Fibroblast of lung (primary cell): Measurements from ENCODE around the gene ZNF366. TPM values are rescaled to one million over a fixed set of nuclear protein-coding genes. Genes with fewer than 3 reads are reported as not detected.

Experiments used
- DNase-seq, 2 donors: peaks; one replicate each; pipeline versions ENCODE4 v3.0.0 to v3.0.0-alpha.2; 2010; ENCODE audit warnings: low read depth in 2 of 2
- H2AFZ ChIP-seq: 2 replicates; pipeline ENCODE4 v1.5.1; 2012; ENCODE audit warnings: low read length, control low read depth, inconsistent platforms
- H3K27ac ChIP-seq: 2 replicates; pipeline ENCODE4 v1.5.1; 2011; ENCODE audit warnings: low read length, control low read depth; ENCODE audit not compliant: insufficient read depth
- H3K27me3 ChIP-seq: 2 replicates; pipeline ENCODE4 v1.5.1; 2011; ENCODE audit warnings: mild to moderate bottlenecking, low read length; ENCODE audit not compliant: control insufficient read depth, insufficient read depth
- H3K36me3 ChIP-seq: 2 replicates; pipeline ENCODE4 v1.5.1; 2011; ENCODE audit warnings: low read length; ENCODE audit not compliant: control insufficient read depth, insufficient read depth
- H3K4me1 ChIP-seq: 2 replicates; pipeline ENCODE4 v1.5.1; 2011; ENCODE audit warnings: low read length; ENCODE audit not compliant: control insufficient read depth, insufficient read depth; ENCODE audit errors: extremely low read depth
- H3K4me2 ChIP-seq: 2 replicates; pipeline ENCODE4 v1.5.1; 2011; ENCODE audit warnings: low read length, control low read depth; ENCODE audit not compliant: insufficient read depth; ENCODE audit errors: extremely low read depth
- H3K4me3 ChIP-seq, 4 experiments: fragments of 200-600 bp in 1 of 4; sonication (generic) in 1 of 4; replicated peaks in 1 of 4; 2 replicates each; pipeline ENCODE4 v1.5.1; 2011 to 2016; ENCODE audit warnings: low read length in 4 of 4, low read depth in 3 of 4, mild to moderate bottlenecking in 3 of 4, control low read depth in 2 of 4, inconsistent platforms in 1 of 4, mixed read lengths in 1 of 4; ENCODE audit not compliant: insufficient read depth in 1 of 4; ENCODE audit errors: control extremely low read depth in 1 of 4
- H3K79me2 ChIP-seq: 2 replicates; pipeline ENCODE4 v1.5.1; 2012; ENCODE audit warnings: mild to moderate bottlenecking, low read length, inconsistent platforms; ENCODE audit not compliant: control insufficient read depth, insufficient read depth
- H3K9ac ChIP-seq: 2 replicates; pipeline ENCODE4 v1.5.1; 2011; ENCODE audit warnings: mild to moderate bottlenecking, low read length, control low read depth; ENCODE audit not compliant: insufficient read depth
- H3K9me3 ChIP-seq: 2 replicates; pipeline ENCODE4 v1.5.1; 2012; ENCODE audit warnings: low read depth, low read length; ENCODE audit not compliant: control insufficient read depth, insufficient read depth
- H4K20me1 ChIP-seq: 2 replicates; pipeline ENCODE4 v1.5.1; 2011; ENCODE audit warnings: low read length; ENCODE audit not compliant: control insufficient read depth, insufficient read depth; ENCODE audit errors: extremely low read depth
- EZH2 ChIP-seq: IDR thresholded peaks from 2 replicates; pipeline ENCODE4 v1.5.1; 2012; ENCODE audit warnings: low read length, control low read depth, mild to moderate bottlenecking; ENCODE audit errors: missing control alignments
- polyA plus RNA-seq, 2 donors: library from polyadenylated mRNA; depleted of rRNA in 1 of 2; stranded (reverse) in 1 of 2; unstranded in 1 of 2; fragments of >200 nt; gene quantifications; 2 replicates each; pipeline ENCODE4 v1.2.1, GENCODE V29; 2011 to 2012; ENCODE audit warnings: missing spikeins in 1 of 2
- total RNA-seq: library from RNA; depleted of rRNA; stranded (reverse); fragments of >200 nt; gene quantifications from 2 replicates; pipeline ENCODE4 v1.2.1, GENCODE V29; 2014
- TF ChIP-seq, protein P1 (sequence below), 2 donors: IDR thresholded peaks in 1 of 2; conservative IDR thresholded peaks in 1 of 2; 1 replicate in 1 of 2; 2 replicates in 1 of 2; pipeline ENCODE4 v1.5.1; 2011 to 2012; ENCODE audit warnings: low read length in 2 of 2, control low read depth in 1 of 2, inconsistent platforms in 1 of 2, low read depth in 1 of 2, mild to moderate bottlenecking in 1 of 2

The ZNF366 gene
- total and polyA plus RNA-seq, 2 donors (not counting 1 experiment from before 2014, with no cell fraction given) = not detected

DNA sequence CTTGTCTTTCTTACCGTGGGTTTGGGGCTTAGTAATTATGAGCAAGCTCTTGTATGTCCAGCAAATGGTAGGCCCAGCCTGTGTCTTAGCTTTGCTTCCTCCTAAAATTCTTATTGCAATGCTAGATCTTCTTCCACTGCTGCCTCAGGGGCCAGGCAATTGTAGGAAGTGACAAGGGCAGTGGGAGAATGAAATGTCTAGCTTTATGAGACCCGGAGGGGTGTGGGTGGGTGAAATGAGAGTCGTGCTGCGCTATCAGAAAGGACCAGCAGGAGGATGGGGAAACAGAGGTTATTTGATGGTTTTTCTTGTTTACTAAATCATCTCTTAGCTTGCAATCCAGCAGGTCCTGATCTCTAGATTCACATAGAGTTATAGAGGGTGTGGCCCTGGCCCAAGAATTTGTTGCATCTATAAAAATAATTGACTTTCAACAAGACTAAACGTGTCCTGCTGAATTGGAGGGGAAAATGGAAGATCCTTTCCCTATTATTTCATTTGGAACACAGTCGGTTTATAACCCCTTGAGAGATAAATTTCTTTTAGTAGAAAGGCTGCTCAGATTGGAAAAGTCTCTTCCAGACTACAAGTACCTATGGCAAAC is 43.7 kb downstream of the ZNF366 start:
- Histone ChIP-seq H3K9ac (no peak overlapping the region), H3K79me2 (no peaks in the 10 kb centered on the region), H4K20me1 (no peaks in the 10 kb centered on the region), H3K4me1 (peaks cover 5% of the 10 kb centered on the region), H3K4me3 (no peak overlapping the region), H3K27ac (no peak overlapping the region), H3K27me3 (no peaks in the 10 kb centered on the region), H3K4me2 (no peak overlapping the region), H3K36me3 (no peaks in the 10 kb centered on the region), H2AFZ (no peak overlapping the region), H3K9me3 (no peaks in the 10 kb centered on the region)
- no peak for DNase-seq
- TF ChIP-seq EZH2 = no peak
- TF ChIP-seq, protein P1, sequence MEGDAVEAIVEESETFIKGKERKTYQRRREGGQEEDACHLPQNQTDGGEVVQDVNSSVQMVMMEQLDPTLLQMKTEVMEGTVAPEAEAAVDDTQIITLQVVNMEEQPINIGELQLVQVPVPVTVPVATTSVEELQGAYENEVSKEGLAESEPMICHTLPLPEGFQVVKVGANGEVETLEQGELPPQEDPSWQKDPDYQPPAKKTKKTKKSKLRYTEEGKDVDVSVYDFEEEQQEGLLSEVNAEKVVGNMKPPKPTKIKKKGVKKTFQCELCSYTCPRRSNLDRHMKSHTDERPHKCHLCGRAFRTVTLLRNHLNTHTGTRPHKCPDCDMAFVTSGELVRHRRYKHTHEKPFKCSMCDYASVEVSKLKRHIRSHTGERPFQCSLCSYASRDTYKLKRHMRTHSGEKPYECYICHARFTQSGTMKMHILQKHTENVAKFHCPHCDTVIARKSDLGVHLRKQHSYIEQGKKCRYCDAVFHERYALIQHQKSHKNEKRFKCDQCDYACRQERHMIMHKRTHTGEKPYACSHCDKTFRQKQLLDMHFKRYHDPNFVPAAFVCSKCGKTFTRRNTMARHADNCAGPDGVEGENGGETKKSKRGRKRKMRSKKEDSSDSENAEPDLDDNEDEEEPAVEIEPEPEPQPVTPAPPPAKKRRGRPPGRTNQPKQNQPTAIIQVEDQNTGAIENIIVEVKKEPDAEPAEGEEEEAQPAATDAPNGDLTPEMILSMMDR (conservative IDR thresholded peaks at IDR 0.05 in 1 of 2, IDR thresholded peaks at IDR 0.05 in 1 of 2; ENCODE audit: low read depth in 1 of 2, low read length in 2 of 2) = peak in 1 of 2 donors; percentile 3

DNA sequence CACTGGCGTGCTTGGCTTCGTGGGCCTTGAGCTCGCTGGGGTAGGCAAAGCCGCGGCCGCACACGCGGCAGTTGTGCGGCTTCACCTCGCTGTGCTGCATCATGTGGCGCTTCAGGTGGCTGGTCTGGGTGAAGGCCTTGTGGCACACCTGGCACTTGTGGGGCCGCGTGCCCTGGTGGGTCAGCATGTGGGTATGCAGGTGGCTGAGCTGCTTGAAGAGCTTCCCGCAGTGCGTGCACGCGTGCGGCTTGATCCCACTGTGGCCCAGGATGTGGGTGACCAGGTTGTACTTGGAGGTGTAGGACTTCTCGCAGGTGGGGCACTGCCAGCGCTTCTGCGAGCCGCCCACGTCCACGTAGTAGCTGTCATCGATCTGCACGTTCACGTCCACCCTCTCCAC is 46.8 kb downstream of the ZNF366 start:
- no peak overlapping the region for H3K4me2 ChIP-seq
- no peak overlapping the region for H3K27ac ChIP-seq
- DNase-seq = no peak
- H3K4me3 ChIP-seq = no peak overlapping the region
- TF ChIP-seq EZH2 = no peak
- TF ChIP-seq, protein P1 (conservative IDR thresholded peaks at IDR 0.05 in 1 of 2, IDR thresholded peaks at IDR 0.05 in 1 of 2; ENCODE audit: low read depth in 1 of 2, low read length in 2 of 2) = no peak
- H3K27me3 ChIP-seq = no peaks in the 10 kb centered on the region
- H2AFZ ChIP-seq = no peak overlapping the region
- no peaks in the 10 kb centered on the region for H3K79me2 ChIP-seq
- no peak overlapping the region for H3K9ac ChIP-seq
- no peaks in the 10 kb centered on the region for H3K4me1 ChIP-seq
- no peaks in the 10 kb centered on the region for H3K36me3 ChIP-seq
- no peaks in the 10 kb centered on the region for H3K9me3 ChIP-seq
- H4K20me1 ChIP-seq = no peaks in the 10 kb centered on the region

DNA sequence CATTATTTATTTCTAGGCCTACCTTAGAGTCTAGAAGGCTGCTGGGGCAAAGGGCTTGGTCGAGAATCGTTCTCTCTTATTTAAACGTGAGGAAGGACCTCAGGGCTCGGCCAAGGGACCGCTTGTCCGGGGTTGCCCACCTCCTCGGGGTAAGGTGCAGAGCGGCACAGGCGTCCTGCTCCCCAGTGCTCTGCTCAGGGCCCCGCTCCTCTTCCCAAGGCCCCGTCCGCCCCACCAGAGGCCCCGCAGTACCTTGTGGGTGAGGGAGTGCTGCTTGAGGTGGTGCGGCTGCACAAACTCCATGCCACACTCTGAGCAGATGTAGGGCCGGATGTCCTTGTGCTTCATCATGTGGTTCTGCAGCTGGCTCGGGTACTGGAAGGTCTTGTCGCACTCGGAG is 47.3 kb downstream of the ZNF366 start:
- H4K20me1 ChIP-seq = no peaks in the 10 kb centered on the region
- no peaks in the 10 kb centered on the region for H3K27me3 ChIP-seq
- no peaks in the 10 kb centered on the region for H3K9me3 ChIP-seq
- H3K4me3 ChIP-seq = no peak overlapping the region
- H3K27ac ChIP-seq = no peak overlapping the region
- H3K36me3 ChIP-seq = no peaks in the 10 kb centered on the region
- H3K4me1 ChIP-seq = no peaks in the 10 kb centered on the region
- H3K79me2 ChIP-seq = no peaks in the 10 kb centered on the region
- TF ChIP-seq, protein P1 (conservative IDR thresholded peaks at IDR 0.05 in 1 of 2, IDR thresholded peaks at IDR 0.05 in 1 of 2; ENCODE audit: low read depth in 1 of 2, low read length in 2 of 2) = no peak
- no peak for DNase-seq
- no peak overlapping the region for H2AFZ ChIP-seq
- no peak overlapping the region for H3K9ac ChIP-seq
- H3K4me2 ChIP-seq = no peak overlapping the region
